Urinary bladder (tissue), 4 donors: Measurements from ENCODE around the gene TAF1B. TPM values are rescaled to one million over a fixed set of nuclear protein-coding genes. Genes with fewer than 3 reads are reported as not detected.

Source experiments
- DNase-seq: peaks from one replicate; pipeline ENCODE4 v3.0.0-alpha.2; 2015; ENCODE audit errors: extremely low spot score
- H3K27ac ChIP-seq: one replicate; pipeline ENCODE4 v1.5.1; 2013; ENCODE audit warnings: low read depth, mild to moderate bottlenecking, moderate library complexity
- H3K36me3 ChIP-seq: one replicate; pipeline ENCODE4 v1.6.1; 2013; ENCODE audit warnings: mild to moderate bottlenecking, moderate library complexity; ENCODE audit not compliant: insufficient read depth
- H3K4me1 ChIP-seq: one replicate; pipeline ENCODE4 v1.6.1; 2013; ENCODE audit warnings: mild to moderate bottlenecking, moderate library complexity; ENCODE audit not compliant: insufficient read depth
- H3K4me3 ChIP-seq: one replicate; pipeline ENCODE4 v1.5.1; 2013; ENCODE audit warnings: low read depth, low read length
- WGBS: extraction: QIAGEN DNeasy Blood & Tissue Kit; methylation state at CpG from one replicate; pipeline ENCODE4 v1.1.7; 2013; 5-methylcytosine and 5-hydroxymethylcytosine counted together
- polyA plus RNA-seq: library from polyadenylated mRNA; stranded (reverse); fragments of 200-250 nt; gene quantifications from one replicate; pipeline ENCODE4 v1.2.3, GENCODE V29; 2013
- total RNA-seq: library from RNA; depleted of rRNA; stranded (reverse); fragments of >200 nt; gene quantifications from one replicate; pipeline ENCODE4 v1.2.3, GENCODE V29; 2014
- donor health status: healthy with polysubstance abuse.
- donor health status: healthy.

The TAF1B gene
- total and polyA plus RNA-seq, 2 donors, result 7.5 to 53.4 TPM

GRCh38 chr2:9970200-9971044, 127.1 kb downstream of the TAF1B start:
- Histone ChIP-seq H3K36me3 (no peaks in the 10 kb centered on the region), H3K4me1 (no peaks in the 10 kb centered on the region), H3K27ac (no peak overlapping the region), H3K4me3 (no peak overlapping the region)
- 31% methylated on average over 12 of the region's 12 CpGs for WGBS
- no peak for DNase-seq

- Histone ChIP-seq H3K4me3 (no peak overlapping the region), H3K27ac (no peak overlapping the region), H3K4me1 (no peaks in the 10 kb centered on the region), H3K36me3 (no peaks in the 10 kb centered on the region)
- 52% methylated on average over 9 of the region's 9 CpGs for WGBS
- DNase-seq, result no peak
These were observed 128.0 kb downstream of the TAF1B start for GRCh38 chr2:9971105-9971818.

- H3K4me1 ChIP-seq, result no peaks in the 10 kb centered on the region
- no peak for DNase-seq
- no peak overlapping the region for H3K4me3 ChIP-seq
- WGBS, result 91% methylated on average over 6 of the region's 6 CpGs
- no peak overlapping the region for H3K27ac ChIP-seq
- H3K36me3 ChIP-seq, result no peaks in the 10 kb centered on the region
These were observed 128.6 kb downstream of the TAF1B start for GRCh38 chr2:9971890-9972289.

GRCh38 chr2:9972621-9973479, 129.6 kb downstream of the TAF1B start:
- no peak overlapping the region for H3K27ac ChIP-seq
- H3K4me3 ChIP-seq, result no peak overlapping the region
- DNase-seq, result no peak
- no peaks in the 10 kb centered on the region for H3K4me1 ChIP-seq
- WGBS, result 72% methylated on average over 13 of the region's 13 CpGs
- no peaks in the 10 kb centered on the region for H3K36me3 ChIP-seq

GRCh38 chr2:9973690-9974089, 130.4 kb downstream of the TAF1B start:
- 78% methylated on average over 6 of the region's 6 CpGs for WGBS
- H3K4me1 ChIP-seq, result no peaks in the 10 kb centered on the region
- no peak for DNase-seq
- no peak overlapping the region for H3K27ac ChIP-seq
- no peaks in the 10 kb centered on the region for H3K36me3 ChIP-seq
- no peak overlapping the region for H3K4me3 ChIP-seq

GRCh38 chr2:9974343-9974742, 131.1 kb downstream of the TAF1B start:
- Histone ChIP-seq H3K27ac (no peak overlapping the region), H3K36me3 (no peaks in the 10 kb centered on the region), H3K4me1 (no peaks in the 10 kb centered on the region), H3K4me3 (no peak overlapping the region)
- no peak for DNase-seq
- WGBS, result 38% methylated on average over 4 of the region's 4 CpGs

GRCh38 chr2:9975328-9975727, 132.1 kb downstream of the TAF1B start:
- Histone ChIP-seq H3K4me3 (no peak overlapping the region), H3K36me3 (no peaks in the 10 kb centered on the region), H3K4me1 (no peaks in the 10 kb centered on the region), H3K27ac (no peak overlapping the region)
- no peak for DNase-seq
- 26% methylated on average over 10 of the region's 10 CpGs for WGBS

- no peak for DNase-seq
- Histone ChIP-seq H3K36me3 (no peaks in the 10 kb centered on the region), H3K27ac (no peak overlapping the region), H3K4me1 (no peaks in the 10 kb centered on the region), H3K4me3 (no peak overlapping the region)
- 55% methylated on average over 9 of the region's 9 CpGs for WGBS
These were observed 132.7 kb downstream of the TAF1B start for GRCh38 chr2:9975805-9976447.

- H3K4me1 ChIP-seq, result no peaks in the 10 kb centered on the region
- no peaks in the 10 kb centered on the region for H3K36me3 ChIP-seq
- H3K27ac ChIP-seq, result no peak overlapping the region
- no peak for DNase-seq
- H3K4me3 ChIP-seq, result no peak overlapping the region
- WGBS, result 84% methylated on average over 6 of the region's 6 CpGs
These were observed 136.7 kb downstream of the TAF1B start for GRCh38 chr2:9979977-9980376.

- Histone ChIP-seq H3K4me3 (no peak overlapping the region), H3K36me3 (no peaks in the 10 kb centered on the region), H3K27ac (no peak overlapping the region), H3K4me1 (no peaks in the 10 kb centered on the region)
- WGBS, result 71% methylated on average over 2 of the region's 2 CpGs
- no peak for DNase-seq
These were observed 137.2 kb downstream of the TAF1B start for GRCh38 chr2:9980520-9980919.

GRCh38 chr2:9981655-9982054, 138.4 kb downstream of the TAF1B start:
- H3K27ac ChIP-seq, result no peak overlapping the region
- no peak for DNase-seq
- H3K4me1 ChIP-seq, result no peaks in the 10 kb centered on the region
- no peaks in the 10 kb centered on the region for H3K36me3 ChIP-seq
- 64% methylated on average over 3 of the region's 3 CpGs for WGBS
- H3K4me3 ChIP-seq, result no peak overlapping the region

GRCh38 chr2:9982248-9982647, 139.0 kb downstream of the TAF1B start:
- no peak overlapping the region for H3K4me3 ChIP-seq
- no peak for DNase-seq
- H3K4me1 ChIP-seq, result no peaks in the 10 kb centered on the region
- H3K27ac ChIP-seq, result no peak overlapping the region
- H3K36me3 ChIP-seq, result no peaks in the 10 kb centered on the region
- 39% methylated on average over 8 of the region's 8 CpGs for WGBS

- no peak for DNase-seq
- Histone ChIP-seq H3K4me1 (no peaks in the 10 kb centered on the region), H3K36me3 (no peaks in the 10 kb centered on the region), H3K27ac (no peak overlapping the region), H3K4me3 (no peak overlapping the region)
- WGBS, result 93% methylated on average over 10 of the region's 10 CpGs
These were observed 139.6 kb downstream of the TAF1B start for GRCh38 chr2:9982891-9983290.
